Epithelial cell of proximal tubule (primary cell): ENCODE measurements around the gene P2RX7. TPM values are rescaled to one million over a fixed set of nuclear protein-coding genes. Genes with fewer than 3 reads are reported as not detected.

Source experiments
- DNase-seq: peaks from one replicate; pipeline ENCODE4 v3.0.0-alpha.2; 2011; ENCODE audit warnings: low read depth
- H3K4me3 ChIP-seq: 2 replicates; pipeline ENCODE4 v1.5.1; 2011; ENCODE audit warnings: low read depth, mild to moderate bottlenecking, low read length
- total RNA-seq: library from RNA; depleted of rRNA; stranded (reverse); fragments of >200 nt; gene quantifications from 2 replicates; pipeline ENCODE4 v1.2.3, GENCODE V29; 2015
- TF ChIP-seq, protein P1 (sequence below): conservative IDR thresholded peaks from 2 replicates; pipeline ENCODE4 v1.5.1; 2012; ENCODE audit warnings: low read depth, mild to moderate bottlenecking, low read length

Gene P2RX7
- total RNA-seq, 1 donor from 2014 or later = not detected

- H3K4me3 ChIP-seq = no peak overlapping the region
- TF ChIP-seq, protein P1, sequence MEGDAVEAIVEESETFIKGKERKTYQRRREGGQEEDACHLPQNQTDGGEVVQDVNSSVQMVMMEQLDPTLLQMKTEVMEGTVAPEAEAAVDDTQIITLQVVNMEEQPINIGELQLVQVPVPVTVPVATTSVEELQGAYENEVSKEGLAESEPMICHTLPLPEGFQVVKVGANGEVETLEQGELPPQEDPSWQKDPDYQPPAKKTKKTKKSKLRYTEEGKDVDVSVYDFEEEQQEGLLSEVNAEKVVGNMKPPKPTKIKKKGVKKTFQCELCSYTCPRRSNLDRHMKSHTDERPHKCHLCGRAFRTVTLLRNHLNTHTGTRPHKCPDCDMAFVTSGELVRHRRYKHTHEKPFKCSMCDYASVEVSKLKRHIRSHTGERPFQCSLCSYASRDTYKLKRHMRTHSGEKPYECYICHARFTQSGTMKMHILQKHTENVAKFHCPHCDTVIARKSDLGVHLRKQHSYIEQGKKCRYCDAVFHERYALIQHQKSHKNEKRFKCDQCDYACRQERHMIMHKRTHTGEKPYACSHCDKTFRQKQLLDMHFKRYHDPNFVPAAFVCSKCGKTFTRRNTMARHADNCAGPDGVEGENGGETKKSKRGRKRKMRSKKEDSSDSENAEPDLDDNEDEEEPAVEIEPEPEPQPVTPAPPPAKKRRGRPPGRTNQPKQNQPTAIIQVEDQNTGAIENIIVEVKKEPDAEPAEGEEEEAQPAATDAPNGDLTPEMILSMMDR = no peak
- DNase-seq = no peak
Measured at GRCh38 chr12:121170151-121170550, 37.5 kb downstream of the P2RX7 start.

GRCh38 chr12:121170611-121171260 lies 38.1 kb downstream of the P2RX7 start:
- TF ChIP-seq, protein P1 = no peak
- no peak for DNase-seq
- H3K4me3 ChIP-seq = no peak overlapping the region

DNA sequence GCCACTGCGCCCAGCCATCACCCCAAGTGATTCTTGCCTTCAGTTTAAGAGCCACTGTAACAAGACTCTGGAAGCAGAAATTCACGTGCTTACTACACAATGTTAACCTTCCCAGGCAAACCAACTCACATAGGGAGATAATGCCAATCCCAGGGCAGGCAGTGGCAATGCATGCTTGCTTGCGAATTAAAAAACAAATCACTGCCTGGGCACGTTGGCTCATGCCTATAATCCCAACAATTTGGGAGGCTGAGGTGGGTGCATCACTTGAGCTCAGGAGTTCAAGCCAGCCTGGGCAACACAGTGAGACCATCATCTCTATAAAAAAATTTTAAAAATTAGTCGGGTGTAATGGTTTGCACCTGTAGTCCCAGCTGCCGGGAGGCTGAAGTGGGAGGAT lies 39.5 kb downstream of the P2RX7 start:
- no peak overlapping the region for H3K4me3 ChIP-seq
- no peak for DNase-seq
- TF ChIP-seq, protein P1 = no peak

- no peak for DNase-seq
- TF ChIP-seq, protein P1 = no peak
- no peak overlapping the region for H3K4me3 ChIP-seq
Measured at GRCh38 chr12:121175383-121176119, 42.9 kb downstream of the P2RX7 start.

DNA sequence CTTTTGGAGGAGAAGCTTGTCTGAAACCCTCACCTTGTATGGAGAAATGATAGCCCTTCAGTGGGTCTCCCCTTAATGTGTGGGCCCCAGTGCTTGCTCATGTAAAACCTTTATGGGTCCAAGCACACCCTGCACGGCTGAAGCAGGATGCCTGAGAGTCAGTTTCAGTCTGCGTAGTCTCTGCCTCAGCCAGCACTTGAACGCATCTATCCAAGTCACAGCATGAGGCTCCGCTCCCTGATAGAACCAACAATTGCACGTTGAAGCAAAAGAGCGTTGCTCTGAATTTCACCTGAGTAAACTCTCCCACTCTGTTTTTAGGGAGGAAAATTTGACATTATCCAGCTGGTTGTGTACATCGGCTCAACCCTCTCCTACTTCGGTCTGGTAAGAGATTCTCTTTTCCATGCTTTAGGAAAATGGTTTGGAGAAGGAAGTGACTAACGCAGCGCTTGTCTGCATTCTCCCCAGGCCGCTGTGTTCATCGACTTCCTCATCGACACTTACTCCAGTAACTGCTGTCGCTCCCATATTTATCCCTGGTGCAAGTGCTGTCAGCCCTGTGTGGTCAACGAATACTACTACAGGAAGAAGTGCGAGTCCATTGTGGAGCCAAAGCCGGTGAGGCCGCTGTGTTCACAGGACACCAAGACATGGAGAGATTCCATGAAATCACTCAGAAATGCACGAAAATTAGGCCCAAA lies 44.3 kb downstream of the P2RX7 start:
- no peak for DNase-seq
- TF ChIP-seq, protein P1 = no peak
- H3K4me3 ChIP-seq = no peak overlapping the region

GRCh38 chr12:121181181-121181580 lies 48.5 kb downstream of the P2RX7 start:
- TF ChIP-seq, protein P1 = no peak
- no peak for DNase-seq

More at GRCh38 chr12:121181181-121181580, 48.5 kb downstream of the P2RX7 start:
- H3K4me3 ChIP-seq = no peak overlapping the region
